Left lung (tissue), 10 donors: ENCODE measurements around the gene FHIT. TPM values are rescaled to one million over a fixed set of nuclear protein-coding genes. Genes with fewer than 3 reads are reported as not detected.

Experiments used
- ATAC-seq: fragments of 200-7000 bp; cut with Tn5 transposase; one replicate; pipeline ENCODE4 v1.9.1; 2020; ENCODE audit warnings: moderate library complexity
- DNase-seq, 4 donors: peaks; one replicate each; pipeline ENCODE4 v3.0.0-alpha.2; 2013 to 2020
- H3K27ac ChIP-seq, 2 donors: fragments of 200-600 bp; sonication (generic) in 1 of 2; one replicate each; pipeline versions ENCODE4 v1.5.0 to v1.8.0; 2020 to 2021
- H3K27me3 ChIP-seq, 2 donors: fragments of 200-600 bp; sonication (generic) in 1 of 2; one replicate each; pipeline versions ENCODE4 v1.5.0 to v1.8.0; 2020 to 2021
- H3K36me3 ChIP-seq, 2 donors: fragments of 200-600 bp; sonication (generic) in 1 of 2; one replicate each; pipeline versions ENCODE4 v1.5.0 to v1.8.0; 2020 to 2021
- H3K4me1 ChIP-seq, 2 donors: fragments of 200-600 bp; one replicate each; pipeline ENCODE4 v1.8.0; 2021
- H3K4me3 ChIP-seq, 2 donors: fragments of 200-600 bp; sonication (generic) in 1 of 2; one replicate each; pipeline versions ENCODE4 v1.5.0 to v1.8.0; 2020 to 2021; ENCODE audit warnings: mild to moderate bottlenecking in 1 of 2
- H3K9me3 ChIP-seq, 2 donors: fragments of 200-600 bp; sonication (generic) in 1 of 2; one replicate each; pipeline versions ENCODE4 v1.5.0 to v1.8.0; 2020 to 2021
- intact Hi-C, 2 donors: fragments of 100-400 bp; cut with DNase I; formaldehyde crosslinking; loops; one replicate each; pipeline versions ENCODE4 v1.11.2 to v1.14.2; 2022
- polyA plus RNA-seq, 6 donors: library from polyadenylated mRNA; unstranded; fragments of 120-200 nt; gene quantifications; one replicate each; pipeline ENCODE4 v1.2.1, GENCODE V29; 2013; ENCODE audit not compliant: insufficient read length in 6 of 6
- total RNA-seq, 2 donors: library from RNA; stranded (reverse); fragmentation: NEBNext Ultra II Directional; extraction: Animal tissue kit (Norgen Biotek cat#: 25700); gene quantifications; one replicate each; pipeline ENCODE4 v1.2.1, GENCODE V29; 2021
- TF ChIP-seq, protein P1 (sequence below), 2 donors: fragments of 200-600 bp; sonication (generic) in 1 of 2; IDR thresholded peaks; one replicate each; pipeline versions ENCODE4 v1.5.0 to v1.8.0; 2021; ENCODE audit warnings: antibody characterized with exemption in 2 of 2
- donor health status: DM: no; HTN: yes; CAD: no.
- donor health status: DM: no; HTN: no; CAD: no.

Gene FHIT
- total and polyA plus RNA-seq, 8 donors = 8.5 to 16.3 (median 9.7) TPM

DNA sequence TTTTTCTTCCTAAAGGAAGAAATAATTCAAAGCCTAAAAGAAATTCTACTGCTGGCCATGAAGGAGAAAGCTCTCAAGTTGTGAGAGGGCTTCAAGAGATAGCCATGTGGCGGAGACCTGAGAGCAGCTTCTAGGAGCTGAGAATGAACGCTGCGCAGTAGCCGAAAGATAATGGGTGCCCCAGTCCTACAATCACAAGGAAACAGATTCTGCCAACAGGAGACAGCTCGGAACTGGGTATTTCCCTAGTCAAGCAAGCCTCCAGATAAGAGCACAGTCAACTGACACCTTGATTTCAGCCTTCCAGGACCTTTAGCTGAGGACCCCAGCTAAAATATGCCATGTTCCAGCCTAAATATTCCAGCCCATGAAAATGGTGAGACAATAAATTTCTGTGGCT, 824.1 kb downstream of the FHIT start:
- Histone ChIP-seq H3K36me3 (no peaks in the 10 kb centered on the region), H3K4me3 (no peak overlapping the region), H3K27ac (no peak overlapping the region), H3K27me3 (no peaks in the 10 kb centered on the region), H3K9me3 (no peaks in the 10 kb centered on the region), H3K4me1 (no peaks in the 10 kb centered on the region)
- DNase-seq (no peak), ATAC-seq (no peak)
- TF ChIP-seq, protein P1, sequence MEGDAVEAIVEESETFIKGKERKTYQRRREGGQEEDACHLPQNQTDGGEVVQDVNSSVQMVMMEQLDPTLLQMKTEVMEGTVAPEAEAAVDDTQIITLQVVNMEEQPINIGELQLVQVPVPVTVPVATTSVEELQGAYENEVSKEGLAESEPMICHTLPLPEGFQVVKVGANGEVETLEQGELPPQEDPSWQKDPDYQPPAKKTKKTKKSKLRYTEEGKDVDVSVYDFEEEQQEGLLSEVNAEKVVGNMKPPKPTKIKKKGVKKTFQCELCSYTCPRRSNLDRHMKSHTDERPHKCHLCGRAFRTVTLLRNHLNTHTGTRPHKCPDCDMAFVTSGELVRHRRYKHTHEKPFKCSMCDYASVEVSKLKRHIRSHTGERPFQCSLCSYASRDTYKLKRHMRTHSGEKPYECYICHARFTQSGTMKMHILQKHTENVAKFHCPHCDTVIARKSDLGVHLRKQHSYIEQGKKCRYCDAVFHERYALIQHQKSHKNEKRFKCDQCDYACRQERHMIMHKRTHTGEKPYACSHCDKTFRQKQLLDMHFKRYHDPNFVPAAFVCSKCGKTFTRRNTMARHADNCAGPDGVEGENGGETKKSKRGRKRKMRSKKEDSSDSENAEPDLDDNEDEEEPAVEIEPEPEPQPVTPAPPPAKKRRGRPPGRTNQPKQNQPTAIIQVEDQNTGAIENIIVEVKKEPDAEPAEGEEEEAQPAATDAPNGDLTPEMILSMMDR (IDR thresholded peaks at IDR 0.05) = no peak
- intact Hi-C loops = no loop called here

DNA sequence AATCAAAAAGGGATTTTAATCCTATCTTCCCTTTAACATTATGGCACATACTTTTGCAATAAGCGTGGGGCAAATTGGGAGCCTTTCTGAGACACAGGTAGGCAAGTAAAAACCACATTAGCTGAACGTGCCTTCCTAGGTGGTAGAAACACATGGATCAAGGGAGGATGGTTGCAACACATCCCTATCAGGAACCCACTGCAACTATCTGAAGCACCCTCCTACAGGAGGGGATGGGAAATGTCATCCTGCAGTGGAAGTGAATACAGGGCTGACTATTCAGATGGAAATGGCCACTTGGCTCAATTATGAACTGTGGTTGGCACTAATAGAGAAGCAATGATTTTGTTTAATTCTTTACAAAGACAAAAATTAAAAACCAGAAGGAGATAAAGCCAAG, 826.3 kb downstream of the FHIT start:
- Histone ChIP-seq H3K4me3 (no peak overlapping the region), H3K27ac (no peak overlapping the region), H3K27me3 (no peaks in the 10 kb centered on the region), H3K4me1 (no peaks in the 10 kb centered on the region), H3K36me3 (no peaks in the 10 kb centered on the region), H3K9me3 (no peaks in the 10 kb centered on the region)
- no peak for ATAC-seq
- no peak for DNase-seq
- TF ChIP-seq, protein P1 (IDR thresholded peaks at IDR 0.05) = no peak
- intact Hi-C loops = no loop called here

DNA sequence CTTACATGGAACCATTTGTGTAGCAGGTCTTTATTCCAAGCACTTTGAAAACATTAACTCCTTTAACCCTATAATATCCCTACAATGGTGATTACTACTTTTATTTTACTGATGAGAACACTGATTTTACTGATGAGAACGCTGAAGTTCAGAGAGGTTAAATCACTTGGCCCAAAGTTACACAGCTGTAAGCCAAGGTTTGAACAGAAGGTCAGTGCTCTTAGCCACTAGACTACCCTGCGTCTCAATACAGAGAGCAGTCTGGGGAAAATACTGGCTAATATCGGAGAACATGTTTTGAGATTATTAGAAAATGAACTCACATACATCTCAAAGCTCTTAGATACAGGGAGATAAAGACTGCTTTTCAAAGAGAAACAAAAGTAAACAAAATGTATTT, 827.2 kb downstream of the FHIT start:
- H3K4me1 ChIP-seq = no peaks in the 10 kb centered on the region
- no peak overlapping the region for H3K27ac ChIP-seq
- no peaks in the 10 kb centered on the region for H3K9me3 ChIP-seq
- TF ChIP-seq, protein P1 (IDR thresholded peaks at IDR 0.05) = no peak
- no peaks in the 10 kb centered on the region for H3K36me3 ChIP-seq
- DNase-seq = no peak
- H3K27me3 ChIP-seq = no peaks in the 10 kb centered on the region
- no peak for ATAC-seq
- H3K4me3 ChIP-seq = no peak overlapping the region
- intact Hi-C loops = no loop called here

DNA sequence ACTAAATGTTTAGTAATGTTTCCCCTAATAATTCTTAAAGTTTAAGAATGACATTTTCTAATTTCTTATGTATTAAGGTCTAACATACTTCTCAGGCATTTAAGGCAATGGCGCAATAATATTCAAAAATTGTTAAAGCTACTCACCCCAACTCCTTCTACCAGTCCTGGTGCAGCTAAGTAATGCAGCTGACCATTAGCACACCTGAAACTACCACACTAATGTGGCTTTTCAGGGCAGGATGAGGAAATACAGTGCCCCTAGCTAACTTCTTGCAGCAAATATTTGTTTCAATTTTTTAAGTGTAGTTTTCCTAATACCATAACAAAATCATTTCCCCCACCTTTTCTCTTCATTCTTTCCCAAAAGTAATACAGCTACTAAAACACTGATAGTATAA, 827.7 kb downstream of the FHIT start:
- Histone ChIP-seq H3K27me3 (no peaks in the 10 kb centered on the region), H3K36me3 (no peaks in the 10 kb centered on the region), H3K9me3 (no peaks in the 10 kb centered on the region), H3K27ac (no peak overlapping the region), H3K4me3 (no peak overlapping the region), H3K4me1 (no peaks in the 10 kb centered on the region)
- ATAC-seq (no peak), DNase-seq (no peak)
- intact Hi-C loops = no loop called here
- TF ChIP-seq, protein P1 (IDR thresholded peaks at IDR 0.05) = no peak

DNA sequence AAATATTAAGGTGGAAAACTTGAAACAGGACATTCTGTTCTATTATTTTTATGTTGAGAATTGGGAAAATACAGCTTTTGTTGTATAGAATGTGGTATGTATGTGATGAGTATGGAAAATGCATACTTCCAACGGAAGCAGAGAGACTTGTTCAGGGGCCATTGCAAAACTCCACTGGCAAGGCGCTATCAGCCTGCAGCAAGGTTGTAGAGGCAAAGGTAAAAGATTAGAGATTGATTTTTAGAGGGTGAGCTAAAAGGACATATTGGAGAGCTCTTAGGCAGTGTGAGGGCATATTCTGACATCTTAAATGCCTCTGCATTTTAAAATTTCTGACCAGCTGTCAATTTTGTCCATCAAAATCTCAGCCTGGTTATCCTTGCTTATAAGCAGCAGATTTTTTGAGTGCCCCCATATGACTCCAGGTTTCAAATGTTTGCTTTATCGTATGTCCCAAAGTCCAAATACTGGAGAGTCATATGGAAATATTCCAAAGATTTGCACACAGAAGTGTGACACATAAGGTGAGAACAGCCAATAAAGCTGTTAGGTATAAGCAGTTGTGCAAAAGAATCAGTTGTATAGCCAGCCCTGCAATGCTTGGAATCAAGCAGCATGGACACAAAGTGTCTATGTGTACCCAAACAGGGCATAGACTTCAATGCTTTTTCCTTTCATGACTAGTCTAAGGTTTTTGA, 829.4 kb downstream of the FHIT start:
- no peak overlapping the region for H3K27ac ChIP-seq
- no peaks in the 10 kb centered on the region for H3K4me1 ChIP-seq
- no peak for DNase-seq
- intact Hi-C loops = no loop called here
- no peaks in the 10 kb centered on the region for H3K9me3 ChIP-seq
- ATAC-seq = no peak
- no peak overlapping the region for H3K4me3 ChIP-seq
- TF ChIP-seq, protein P1 (IDR thresholded peaks at IDR 0.05) = no peak
- no peaks in the 10 kb centered on the region for H3K27me3 ChIP-seq
- H3K36me3 ChIP-seq = no peaks in the 10 kb centered on the region
